H9 (cell line): ENCODE measurements around the gene MLPH. TPM values are rescaled to one million over a fixed set of nuclear protein-coding genes. Genes with fewer than 3 reads are reported as not detected.

Experiments
- DNase-seq: peaks from one replicate; pipeline ENCODE4 v3.0.0-alpha.2; 2017
- H2AFZ ChIP-seq: one replicate; pipeline ENCODE4 v1.6.1; 2013; ENCODE audit warnings: mild to moderate bottlenecking, low read length, control low read depth, moderate library complexity
- H2AK5ac ChIP-seq: 2 replicates; pipeline ENCODE4 v1.6.1; 2013; ENCODE audit warnings: low read length, control low read depth, mixed read lengths; ENCODE audit not compliant: insufficient read length
- H2BK120ac ChIP-seq: one replicate; pipeline ENCODE4 v1.6.1; 2013; ENCODE audit warnings: low read depth, mild to moderate bottlenecking, low read length, control low read depth, inconsistent platforms; ENCODE audit not compliant: poor library complexity, severe bottlenecking
- H2BK12ac ChIP-seq: 2 replicates; pipeline ENCODE4 v1.6.1; 2013; ENCODE audit warnings: low read length, control low read depth, mixed read lengths, low read depth; ENCODE audit not compliant: insufficient read length
- H2BK15ac ChIP-seq: 2 replicates; pipeline ENCODE4 v1.6.1; 2013; ENCODE audit warnings: low read depth, low read length, control low read depth
- H2BK20ac ChIP-seq: one replicate; pipeline ENCODE4 v1.6.1; 2013; ENCODE audit warnings: low read depth, mild to moderate bottlenecking, low read length, control low read depth, inconsistent platforms; ENCODE audit not compliant: poor library complexity, severe bottlenecking
- H2BK5ac ChIP-seq: 2 replicates; pipeline ENCODE4 v1.6.1; 2013; ENCODE audit warnings: low read length, control low read depth, mixed read lengths; ENCODE audit not compliant: insufficient read length
- H3K14ac ChIP-seq: 2 replicates; pipeline ENCODE4 v1.6.1; 2013; ENCODE audit warnings: low read length, control low read depth; ENCODE audit not compliant: insufficient read depth
- H3K18ac ChIP-seq: 2 replicates; pipeline ENCODE4 v1.6.1; 2013; ENCODE audit warnings: low read depth, mild to moderate bottlenecking, mixed read lengths, low read length, control low read depth; ENCODE audit not compliant: insufficient read length
- H3K23ac ChIP-seq: 2 replicates; pipeline ENCODE4 v1.6.1; 2013; ENCODE audit warnings: low read length, control low read depth, mixed read lengths, low read depth; ENCODE audit not compliant: insufficient read length
- H3K23me2 ChIP-seq: 2 replicates; pipeline ENCODE4 v1.6.1; 2013; ENCODE audit warnings: low read depth, mild to moderate bottlenecking, mixed read lengths, low read length, control low read depth; ENCODE audit not compliant: insufficient read length, poor library complexity, severe bottlenecking
- H3K27ac ChIP-seq: 2 replicates; pipeline ENCODE4 v1.5.1; 2013; ENCODE audit warnings: low read length, control low read depth, mixed read lengths, low read depth; ENCODE audit not compliant: insufficient read length
- H3K27me3 ChIP-seq: 2 replicates; pipeline ENCODE4 v1.6.1; 2013; ENCODE audit warnings: low read length, control low read depth, inconsistent platforms; ENCODE audit not compliant: insufficient read depth
- H3K4ac ChIP-seq: 2 replicates; pipeline ENCODE4 v1.6.1; 2013; ENCODE audit warnings: low read depth, mild to moderate bottlenecking, control low read depth, inconsistent platforms, low read length, moderate library complexity
- H3K4me1 ChIP-seq: 2 replicates; pipeline ENCODE4 v1.6.1; 2013; ENCODE audit warnings: low read length, control low read depth, inconsistent platforms; ENCODE audit not compliant: insufficient read depth
- H3K4me2 ChIP-seq: 2 replicates; pipeline ENCODE4 v1.6.1; 2013; ENCODE audit warnings: low read length, control low read depth, mixed read lengths; ENCODE audit not compliant: insufficient read length, insufficient read depth
- H3K56ac ChIP-seq: 2 replicates; pipeline ENCODE4 v1.6.1; 2013; ENCODE audit warnings: low read depth, mild to moderate bottlenecking, mixed read lengths, low read length, control low read depth; ENCODE audit not compliant: insufficient read length
- H3K79me1 ChIP-seq: 2 replicates; pipeline ENCODE4 v1.6.1; 2013; ENCODE audit warnings: low read depth, mild to moderate bottlenecking, moderate library complexity, low read length, control low read depth, inconsistent platforms; ENCODE audit not compliant: insufficient read depth, poor library complexity, severe bottlenecking
- H3K79me2 ChIP-seq: 2 replicates; pipeline ENCODE4 v1.6.1; 2013; ENCODE audit warnings: low read length, control low read depth, inconsistent platforms; ENCODE audit not compliant: insufficient read depth
- H3K9ac ChIP-seq: 2 replicates; pipeline ENCODE4 v1.6.1; 2013; ENCODE audit warnings: low read length, control low read depth, mixed read lengths; ENCODE audit not compliant: insufficient read length; ENCODE audit errors: extremely low read depth
- H3K9me3 ChIP-seq: one replicate; pipeline ENCODE4 v1.6.1; 2013; ENCODE audit warnings: low read depth, low read length, inconsistent platforms; ENCODE audit not compliant: control insufficient read depth
- H3T11ph ChIP-seq: one replicate; pipeline ENCODE4 v1.6.1; 2013; ENCODE audit warnings: mild to moderate bottlenecking, low read length, control low read depth, inconsistent platforms
- H4K20me1 ChIP-seq: one replicate; pipeline ENCODE4 v1.6.1; 2013; ENCODE audit not compliant: control insufficient read depth, insufficient read length, insufficient read depth
- H4K5ac ChIP-seq: 2 replicates; pipeline ENCODE4 v1.6.1; 2013; ENCODE audit warnings: low read depth, mild to moderate bottlenecking, mixed read lengths, low read length, control low read depth; ENCODE audit not compliant: insufficient read length
- H4K8ac ChIP-seq: replicated peaks from 2 replicates; pipeline ENCODE4 v1.6.1; 2013; ENCODE audit warnings: low read length, control low read depth, mixed read lengths, low read depth; ENCODE audit not compliant: insufficient read length
- H4K91ac ChIP-seq: 2 replicates; pipeline ENCODE4 v1.6.1; 2013; ENCODE audit warnings: low read depth, mild to moderate bottlenecking, moderate library complexity, mixed read lengths, low read length, control low read depth; ENCODE audit not compliant: insufficient read length
- H3K27ac Mint-ChIP-seq, 3 experiments: 2 replicates in 2 of 3; 3 replicates in 1 of 3; pipeline ENCODE4 v1.8.0; 2020 to 2021; ENCODE audit warnings: mixed read lengths in 3 of 3, mild to moderate bottlenecking in 1 of 3, moderate library complexity in 1 of 3
- H3K27me3 Mint-ChIP-seq: 2 replicates; pipeline ENCODE4 v1.8.0; 2021; ENCODE audit warnings: low read depth, mild to moderate bottlenecking, moderate library complexity, mixed read lengths
- H3K36me3 Mint-ChIP-seq, 3 experiments: 2 replicates in 2 of 3; 3 replicates in 1 of 3; pipeline ENCODE4 v1.8.0; 2020 to 2021; ENCODE audit warnings: low read depth in 3 of 3, mixed read lengths in 3 of 3; ENCODE audit not compliant: insufficient read depth in 1 of 3
- H3K4me1 Mint-ChIP-seq, 2 experiments: 2 replicates each; pipeline ENCODE4 v1.8.0; 2020; ENCODE audit warnings: mixed read lengths in 2 of 2
- H3K4me3 Mint-ChIP-seq, 2 experiments: 2 replicates in 1 of 2; 3 replicates in 1 of 2; pipeline ENCODE4 v1.8.0; 2020 to 2021; ENCODE audit warnings: mild to moderate bottlenecking in 2 of 2, mixed read lengths in 2 of 2, moderate library complexity in 1 of 2
- H3K9me3 Mint-ChIP-seq, 2 experiments: 2 replicates in 1 of 2; 3 replicates in 1 of 2; pipeline ENCODE4 v1.8.0; 2020; ENCODE audit warnings: mild to moderate bottlenecking in 2 of 2, mixed read lengths in 2 of 2, moderate library complexity in 1 of 2
- CTCF ChIP-seq: fragments of 200-600 bp; sonication (generic); conservative IDR thresholded peaks from 3 replicates; pipeline ENCODE4 v1.8.0; 2021; ENCODE audit warnings: antibody characterized with exemption, mild to moderate bottlenecking
- WGBS: extraction: QIAGEN DNeasy Blood & Tissue Kit; methylation state at CpG from one replicate; pipeline ENCODE4 v1.1.7; 2013; ENCODE audit warnings: missing lambda C conversion rate, low lambda C conversion rate, mixed read lengths; ENCODE audit not compliant: insufficient read length; ENCODE audit errors: extremely low coverage; 5-methylcytosine and 5-hydroxymethylcytosine counted together
- total RNA-seq: library from RNA; stranded (reverse); gene quantifications from 2 replicates; pipeline ENCODE4 v1.2.1, GENCODE V29; 2021

MLPH gene
- total RNA-seq, 1 experiment from 2014 or later = 3.4 TPM

- H3K9ac ChIP-seq = no peak overlapping the region
- H4K5ac ChIP-seq = no peak overlapping the region
- no peak overlapping the region for H4K8ac ChIP-seq
- H4K91ac ChIP-seq = no peak overlapping the region
- no peaks in the 10 kb centered on the region for H3K4me1 ChIP-seq
- WGBS = no CpG with 5 or more reads among the region's 6 CpGs
- H3K4ac ChIP-seq = no peak overlapping the region
- no peak overlapping the region for H2BK20ac ChIP-seq
- DNase-seq = no peak
- H2BK120ac ChIP-seq = no peak overlapping the region
- no peak overlapping the region for H2BK12ac ChIP-seq
- no peak overlapping the region for H3T11ph ChIP-seq
- H3K27me3 Mint-ChIP-seq = peaks cover 12% of the 10 kb centered on the region
- H3K14ac ChIP-seq = no peak overlapping the region
- no peak overlapping the region for H2BK15ac ChIP-seq
- no peak overlapping the region for H3K27ac ChIP-seq
- H3K27me3 ChIP-seq = no peaks in the 10 kb centered on the region
- peaks cover 3% of the 10 kb centered on the region for H4K20me1 ChIP-seq
- no peak overlapping the region for H2BK5ac ChIP-seq
- H3K79me1 ChIP-seq = no peaks in the 10 kb centered on the region
- no peak overlapping the region for H2AK5ac ChIP-seq
- H3K56ac ChIP-seq = no peak overlapping the region
- H3K4me1 Mint-ChIP-seq = peaks cover 5% of the 10 kb centered on the region in 2 experiments
- peaks cover 0 to 2% of the 10 kb centered on the region in 2 experiments; a peak in 2 of 5 replicates for H3K9me3 Mint-ChIP-seq
- no peaks in the 10 kb centered on the region for H3K79me2 ChIP-seq
- H3K18ac ChIP-seq = no peak overlapping the region
- no peak for TF ChIP-seq CTCF
- no peaks in the 10 kb centered on the region for H3K23me2 ChIP-seq
- H3K9me3 ChIP-seq = no peaks in the 10 kb centered on the region
- no peaks in the 10 kb centered on the region for H3K36me3 Mint-ChIP-seq
- no peak overlapping the region for H3K27ac Mint-ChIP-seq
- no peak overlapping the region for H3K4me3 Mint-ChIP-seq
- no peak overlapping the region for H2AFZ ChIP-seq
- no peak overlapping the region for H3K4me2 ChIP-seq
- no peak overlapping the region for H3K23ac ChIP-seq
These were observed 20.8 kb upstream of the MLPH start for GRCh38 chr2:237466211-237466610.
